Panc1 (cell line): Measurements from ENCODE around the gene DPEP2. TPM values are rescaled to one million over a fixed set of nuclear protein-coding genes. Genes with fewer than 3 reads are reported as not detected.

Experiments
- ATAC-seq: fragments of 200-7000 bp; cut with Tn5 transposase; 2 replicates; pipeline ENCODE4 v1.9.1; 2020; ENCODE audit warnings: mild to moderate bottlenecking, moderate library complexity
- BruUV-seq: library from RNA; stranded (reverse); fragments of 400-500 nt; replicated peaks from 2 replicates; lab custom pipeline; 2021; lab: Mats Ljungman, UMichigan
- CTCF ChIA-PET: fragments of 300-600 bp; sonication (Branson Sonifier 250); formaldehyde crosslinking; loops from one replicate; lab custom pipeline; 2022; ENCODE audit warnings: antibody characterized with exemption; lab: Charles Lee
- POLR2A ChIA-PET: fragments of 300-600 bp; sonication (Branson Sonifier 250); formaldehyde crosslinking; loops from one replicate; lab custom pipeline; 2022; ENCODE audit warnings: antibody characterized with exemption; lab: Charles Lee
- DNase-seq: peaks from one replicate; pipeline ENCODE4 v3.0.0-alpha.2; 2010; ENCODE audit warnings: low read depth, low spot score
- H3K27ac ChIP-seq: 2 replicates; pipeline ENCODE4 v1.5.1; 2011; ENCODE audit warnings: mild to moderate bottlenecking, low read length, inconsistent platforms
- H3K27me3 ChIP-seq: fragments of 200-500 bp; sonication (Bioruptor generic); 2 replicates; pipeline ENCODE4 v1.6.0; 2014; ENCODE audit warnings: low read length, inconsistent platforms; ENCODE audit not compliant: control insufficient read depth, insufficient read depth
- H3K36me3 ChIP-seq: fragments of 200-500 bp; sonication (Bioruptor generic); 2 replicates; pipeline ENCODE4 v1.5.1; 2014; ENCODE audit warnings: inconsistent platforms, mild to moderate bottlenecking, low read length, moderate library complexity; ENCODE audit not compliant: control insufficient read depth, insufficient read depth
- H3K4me1 ChIP-seq: 2 replicates; pipeline ENCODE4 v1.5.1; 2011; ENCODE audit warnings: inconsistent platforms, mild to moderate bottlenecking, low read length, moderate library complexity; ENCODE audit not compliant: control insufficient read depth, insufficient read depth
- H3K4me3 ChIP-seq, 2 experiments: 2 replicates each; pipeline ENCODE4 v1.5.1; 2011 to 2012; ENCODE audit warnings: low read depth in 2 of 2, low read length in 2 of 2, mild to moderate bottlenecking in 2 of 2, inconsistent platforms in 1 of 2, moderate library complexity in 1 of 2
- H3K9me3 ChIP-seq: fragments of 200-500 bp; sonication (Bioruptor generic); 2 replicates; pipeline ENCODE4 v1.5.1; 2014; ENCODE audit warnings: low read depth, mild to moderate bottlenecking, inconsistent platforms, low read length, moderate library complexity; ENCODE audit not compliant: control insufficient read depth, insufficient read depth
- POLR2AphosphoS5 ChIP-seq: IDR thresholded peaks from 2 replicates; pipeline ENCODE4 v1.6.1; 2012; ENCODE audit warnings: mild to moderate bottlenecking, low read depth, low read length, moderate library complexity
- SIN3A ChIP-seq: IDR thresholded peaks from 2 replicates; pipeline ENCODE4 v1.6.1; 2012; ENCODE audit warnings: low read depth, mild to moderate bottlenecking, low read length, moderate library complexity, borderline replicate concordance; ENCODE audit not compliant: insufficient read depth
- TCF7L2 ChIP-seq: IDR thresholded peaks from 2 replicates; pipeline ENCODE4 v1.6.1; 2011; ENCODE audit warnings: mild to moderate bottlenecking, low read depth, low read length, inconsistent platforms
- in situ Hi-C: cut with HindIII; loops from 2 replicates; pipeline ENCODE4 v1.10.0; 2016; ENCODE audit warnings: low sequenced_read_pairs, low pct_unique_long_range_greater_than_20kb
- intact Hi-C: fragments of 100-400 bp; cut with micrococcal nuclease; formaldehyde crosslinking; loops from one replicate; pipeline ENCODE4 v1.10.0; 2022; ENCODE audit not compliant: unreplicated experiment
- total RNA-seq: library from RNA; stranded (reverse); gene quantifications from one replicate; pipeline ENCODE4 v1.2.1, GENCODE V29; 2021; ENCODE audit not compliant: unreplicated experiment
- TF ChIP-seq, protein P1 (sequence below): fragments of 450-650 bp; IDR thresholded peaks from 2 replicates; pipeline ENCODE4 v1.5.1; 2017; ENCODE audit warnings: mild to moderate bottlenecking
- TF ChIP-seq, protein P2 (sequence below), 2 experiments: IDR thresholded peaks; 2 replicates each; pipeline ENCODE4 v1.6.1; 2011 to 2012; ENCODE audit warnings: low read depth in 2 of 2, control low read depth in 1 of 2, low read length in 1 of 2, mild to moderate bottlenecking in 1 of 2, moderate library complexity in 1 of 2; ENCODE audit not compliant: insufficient read depth in 1 of 2

DPEP2 gene
- total RNA-seq, 1 experiment from 2014 or later = not detected

GRCh38 chr16:67954421-67955196 is 44.7 kb downstream of the DPEP2 start:
- Histone ChIP-seq H3K27ac (no peak overlapping the region), H3K4me3 (no peak overlapping the region), H3K9me3 (no peaks in the 10 kb centered on the region), H3K27me3 (no peaks in the 10 kb centered on the region), H3K4me1 (no peaks in the 10 kb centered on the region), H3K36me3 (no peaks in the 10 kb centered on the region)
- intact Hi-C loops = no loop called here
- DNase-seq (no peak), ATAC-seq (no peak)
- in situ Hi-C loops = no loop called here
- CTCF ChIA-PET = no interaction called here
- BruUV-seq = no TSS peak
- TF ChIP-seq, protein P1, sequence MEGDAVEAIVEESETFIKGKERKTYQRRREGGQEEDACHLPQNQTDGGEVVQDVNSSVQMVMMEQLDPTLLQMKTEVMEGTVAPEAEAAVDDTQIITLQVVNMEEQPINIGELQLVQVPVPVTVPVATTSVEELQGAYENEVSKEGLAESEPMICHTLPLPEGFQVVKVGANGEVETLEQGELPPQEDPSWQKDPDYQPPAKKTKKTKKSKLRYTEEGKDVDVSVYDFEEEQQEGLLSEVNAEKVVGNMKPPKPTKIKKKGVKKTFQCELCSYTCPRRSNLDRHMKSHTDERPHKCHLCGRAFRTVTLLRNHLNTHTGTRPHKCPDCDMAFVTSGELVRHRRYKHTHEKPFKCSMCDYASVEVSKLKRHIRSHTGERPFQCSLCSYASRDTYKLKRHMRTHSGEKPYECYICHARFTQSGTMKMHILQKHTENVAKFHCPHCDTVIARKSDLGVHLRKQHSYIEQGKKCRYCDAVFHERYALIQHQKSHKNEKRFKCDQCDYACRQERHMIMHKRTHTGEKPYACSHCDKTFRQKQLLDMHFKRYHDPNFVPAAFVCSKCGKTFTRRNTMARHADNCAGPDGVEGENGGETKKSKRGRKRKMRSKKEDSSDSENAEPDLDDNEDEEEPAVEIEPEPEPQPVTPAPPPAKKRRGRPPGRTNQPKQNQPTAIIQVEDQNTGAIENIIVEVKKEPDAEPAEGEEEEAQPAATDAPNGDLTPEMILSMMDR = no peak
- TF ChIP-seq, protein P2, sequence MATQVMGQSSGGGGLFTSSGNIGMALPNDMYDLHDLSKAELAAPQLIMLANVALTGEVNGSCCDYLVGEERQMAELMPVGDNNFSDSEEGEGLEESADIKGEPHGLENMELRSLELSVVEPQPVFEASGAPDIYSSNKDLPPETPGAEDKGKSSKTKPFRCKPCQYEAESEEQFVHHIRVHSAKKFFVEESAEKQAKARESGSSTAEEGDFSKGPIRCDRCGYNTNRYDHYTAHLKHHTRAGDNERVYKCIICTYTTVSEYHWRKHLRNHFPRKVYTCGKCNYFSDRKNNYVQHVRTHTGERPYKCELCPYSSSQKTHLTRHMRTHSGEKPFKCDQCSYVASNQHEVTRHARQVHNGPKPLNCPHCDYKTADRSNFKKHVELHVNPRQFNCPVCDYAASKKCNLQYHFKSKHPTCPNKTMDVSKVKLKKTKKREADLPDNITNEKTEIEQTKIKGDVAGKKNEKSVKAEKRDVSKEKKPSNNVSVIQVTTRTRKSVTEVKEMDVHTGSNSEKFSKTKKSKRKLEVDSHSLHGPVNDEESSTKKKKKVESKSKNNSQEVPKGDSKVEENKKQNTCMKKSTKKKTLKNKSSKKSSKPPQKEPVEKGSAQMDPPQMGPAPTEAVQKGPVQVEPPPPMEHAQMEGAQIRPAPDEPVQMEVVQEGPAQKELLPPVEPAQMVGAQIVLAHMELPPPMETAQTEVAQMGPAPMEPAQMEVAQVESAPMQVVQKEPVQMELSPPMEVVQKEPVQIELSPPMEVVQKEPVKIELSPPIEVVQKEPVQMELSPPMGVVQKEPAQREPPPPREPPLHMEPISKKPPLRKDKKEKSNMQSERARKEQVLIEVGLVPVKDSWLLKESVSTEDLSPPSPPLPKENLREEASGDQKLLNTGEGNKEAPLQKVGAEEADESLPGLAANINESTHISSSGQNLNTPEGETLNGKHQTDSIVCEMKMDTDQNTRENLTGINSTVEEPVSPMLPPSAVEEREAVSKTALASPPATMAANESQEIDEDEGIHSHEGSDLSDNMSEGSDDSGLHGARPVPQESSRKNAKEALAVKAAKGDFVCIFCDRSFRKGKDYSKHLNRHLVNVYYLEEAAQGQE (IDR thresholded peaks at IDR 0.05; ENCODE audit: insufficient read depth in 1 of 2, low read depth in 2 of 2, low read length in 1 of 2) = no peak
- TF ChIP-seq TCF7L2 (no peak), POLR2AphosphoS5 (no peak), SIN3A (no peak)
- POLR2A ChIA-PET = no interaction called here

- no peak for TF ChIP-seq POLR2AphosphoS5
- TF ChIP-seq, protein P1 = no peak
- TF ChIP-seq, protein P2 (IDR thresholded peaks at IDR 0.05; ENCODE audit: insufficient read depth in 1 of 2, low read depth in 2 of 2, low read length in 1 of 2) = no peak
- no peak for TF ChIP-seq TCF7L2
- ATAC-seq (no peak), DNase-seq (no peak)
- intact Hi-C loops (no loop called here), in situ Hi-C loops (no loop called here)
- no peak overlapping the region for H3K27ac ChIP-seq
- H3K4me3 ChIP-seq = no peak overlapping the region
- ChIA-PET CTCF (no interaction called here), POLR2A (no interaction called here)
- no peaks in the 10 kb centered on the region for H3K9me3 ChIP-seq
- H3K4me1 ChIP-seq = no peaks in the 10 kb centered on the region
- no peaks in the 10 kb centered on the region for H3K36me3 ChIP-seq
- no TSS peak for BruUV-seq
- H3K27me3 ChIP-seq = no peaks in the 10 kb centered on the region
These were observed 45.5 kb downstream of the DPEP2 start for GRCh38 chr16:67953641-67954375.
